WTC11 (cell line): ENCODE results near the gene CYP8B1. TPM values are rescaled to one million over a fixed set of nuclear protein-coding genes. Genes with fewer than 3 reads are reported as not detected.

Experiments used
- total RNA-seq: library from RNA; stranded (reverse); gene quantifications from 3 replicates; pipeline ENCODE4 v1.2.3, GENCODE V29; 2021

CYP8B1 gene
- total RNA-seq, 1 experiment from 2014 or later = 0.13 TPM

Other genes starting within 250 kb of the CYP8B1 start
- gene ZBTB47, start 222.2 kb downstream of the CYP8B1 start, total RNA-seq = 5.2 to 5.9 TPM (median 5.6 TPM) in 3 replicates
- not detected in 3 replicates for gene KLHL40, start 190.3 kb downstream of the CYP8B1 start, total RNA-seq
- gene HHATL, start 173.1 kb downstream of the CYP8B1 start, total RNA-seq = 0.21 to 0.92 TPM (median 0.60 TPM) in 3 replicates
- gene CCDC13, start 102.6 kb downstream of the CYP8B1 start, total RNA-seq = 0.79 TPM in 1 of 3 replicates, not detected in the others
- gene HIGD1A, start 71.4 kb downstream of the CYP8B1 start, total RNA-seq = 74.6 to 80.7 TPM (median 76.2 TPM) in 3 replicates
- 0.28 to 0.41 TPM (median 0.39 TPM) in 3 replicates for gene ACKR2, start 66.4 kb downstream of the CYP8B1 start, total RNA-seq
- 2.7 to 3.5 TPM (median 2.9 TPM) in 3 replicates for gene ZNF662, start 30.3 kb upstream of the CYP8B1 start, total RNA-seq
- gene GASK1A, start 103.4 kb upstream of the CYP8B1 start, total RNA-seq = 7.1 to 9.6 TPM (median 7.7 TPM) in 3 replicates
- 12.5 to 17.0 TPM (median 16.4 TPM) in 3 replicates for gene POMGNT2, start 230.2 kb upstream of the CYP8B1 start, total RNA-seq